ENCODE data around the gene REEP3. TPM values are rescaled to one million over a fixed set of nuclear protein-coding genes. Genes with fewer than 3 reads are reported as not detected.
"Not testable (repeated sequence)": the region's sequence is repeated elsewhere in the genome, so short reads cannot be mapped to it uniquely, and the experiment has no call there.

REEP3 gene
- total RNA-seq, 2 donors from 2014 or later: 20.8 to 22.1 TPM

- TF ChIP-seq CTCF (IDR thresholded peaks at IDR 0.05) (no peak), POLR2A (IDR thresholded peaks at IDR 0.05) (no peak)
- WGBS, 2 donors: 87% methylated on average over 8 of the region's 8 CpGs
- no peaks in the 10 kb centered on the region for H3K27me3 ChIP-seq
- H3K4me3 ChIP-seq: no peak overlapping the region
- intact Hi-C loops (cut with DNase I): no loop called here
- ATAC-seq (peak; percentile 71), DNase-seq (peak in 3 of 4 donors; percentile 12 to 54 (median 25))
- no peaks in the 10 kb centered on the region for H3K36me3 ChIP-seq (replicated peaks in 1 of 2; ENCODE audit: insufficient read depth in 1 of 2, low read depth in 2 of 2)
- H3K4me1 ChIP-seq: peaks cover 19% of the 10 kb centered on the region
- H3K27ac ChIP-seq: peak overlapping the region in 2 of 4 donors; percentile 37 to 40
- H3K9me3 ChIP-seq: no peaks in the 10 kb centered on the region
These were observed 29.4 kb upstream of the REEP3 start for GRCh38 chr10:63491588-63492316.

GRCh38 chr10:63492317-63492690 is 28.9 kb upstream of the REEP3 start:
- intact Hi-C loops (cut with DNase I); ATAC-seq; H3K36me3 ChIP-seq (replicated peaks in 1 of 2; ENCODE audit: insufficient read depth in 1 of 2, low read depth in 2 of 2); H3K4me3 ChIP-seq; H3K27ac ChIP-seq; DNase-seq; H3K9me3 ChIP-seq; H3K27me3 ChIP-seq: not testable (repeated sequence)
- peaks cover 14% of the 10 kb centered on the region for H3K4me1 ChIP-seq
- 90 to 92% methylated on average over 6 of the region's 6 CpGs for WGBS, 2 donors

GRCh38 chr10:63493004-63493403 is 28.2 kb upstream of the REEP3 start:
- Histone ChIP-seq H3K27ac (no peak overlapping the region), H3K4me1 (peaks cover 11% of the 10 kb centered on the region), H3K9me3 (no peaks in the 10 kb centered on the region), H3K36me3 (replicated peaks in 1 of 2; ENCODE audit: insufficient read depth in 1 of 2, low read depth in 2 of 2) (no peaks in the 10 kb centered on the region), H3K27me3 (no peaks in the 10 kb centered on the region), H3K4me3 (no peak overlapping the region)
- DNase-seq (no peak), ATAC-seq (no peak)
- TF ChIP-seq CTCF (IDR thresholded peaks at IDR 0.05) (no peak), POLR2A (IDR thresholded peaks at IDR 0.05) (no peak)
- 84 to 94% methylated on average over 4 of the region's 4 CpGs for WGBS, 2 donors
- intact Hi-C loops (cut with DNase I): no loop called here

- H3K36me3 ChIP-seq (replicated peaks in 1 of 2; ENCODE audit: insufficient read depth in 1 of 2, low read depth in 2 of 2): no peaks in the 10 kb centered on the region
- ATAC-seq (no peak), DNase-seq (no peak)
- TF ChIP-seq CTCF (IDR thresholded peaks at IDR 0.05) (no peak), POLR2A (IDR thresholded peaks at IDR 0.05) (no peak)
- H3K4me1 ChIP-seq: peaks cover 11% of the 10 kb centered on the region
- H3K9me3 ChIP-seq: no peaks in the 10 kb centered on the region
- H3K4me3 ChIP-seq: no peak overlapping the region
- intact Hi-C loops (cut with DNase I): no loop called here
- no peaks in the 10 kb centered on the region for H3K27me3 ChIP-seq
- WGBS, 2 donors: 92 to 96% methylated on average over 2 of the region's 2 CpGs
- no peak overlapping the region for H3K27ac ChIP-seq
These were observed 26.2 kb upstream of the REEP3 start for GRCh38 chr10:63494951-63495350.

- intact Hi-C loops (cut with DNase I): no loop called here
- no peak for ATAC-seq
- no peak overlapping the region for H3K27ac ChIP-seq
- no peak for TF ChIP-seq POLR2A (IDR thresholded peaks at IDR 0.05)
- no peak for TF ChIP-seq CTCF (IDR thresholded peaks at IDR 0.05)
- H3K36me3 ChIP-seq (replicated peaks in 1 of 2; ENCODE audit: insufficient read depth in 1 of 2, low read depth in 2 of 2): no peaks in the 10 kb centered on the region
- peaks cover 8% of the 10 kb centered on the region for H3K4me1 ChIP-seq
- no peaks in the 10 kb centered on the region for H3K27me3 ChIP-seq
- WGBS, 2 donors: 83 to 84% methylated on average over 1 of the region's 1 CpG
- H3K9me3 ChIP-seq: no peaks in the 10 kb centered on the region
- no peak for DNase-seq
- H3K4me3 ChIP-seq: no peak overlapping the region
These were observed 24.6 kb upstream of the REEP3 start for GRCh38 chr10:63496561-63496960.

Data from body of pancreas (tissue), 4 donors.